Measurements from ENCODE around the gene RAD51B. TPM values are rescaled to one million over a fixed set of nuclear protein-coding genes. Genes with fewer than 3 reads are reported as not detected.

Gene RAD51B
- total and polyA plus RNA-seq, 7 donors, result 2.4 to 24.4 (median 7.1) TPM

GRCh38 chr14:68603533-68604360 is 784.2 kb downstream of the RAD51B start:
- H3K27ac ChIP-seq, result no peak overlapping the region

GRCh38 chr14:68604361-68604730 is 784.8 kb downstream of the RAD51B start:
- 98% methylated on average over 9 of the region's 9 CpGs for WGBS, 2 donors
- intact Hi-C loops (cut with DNase I), result no loop called here
- H3K9me3 ChIP-seq, result no peaks in the 10 kb centered on the region
- no peaks in the 10 kb centered on the region for H3K36me3 ChIP-seq
- peaks cover 0 to 38% (median 27%) of the 10 kb centered on the region in 4 donors for H3K4me1 ChIP-seq
- TF ChIP-seq CTCF (IDR thresholded peaks at IDR 0.05), result no peak
- TF ChIP-seq POLR2AphosphoS5 (IDR thresholded peaks at IDR 0.05), result no peak
- no peak for TF ChIP-seq POLR2A (IDR thresholded peaks at IDR 0.05)
- TF ChIP-seq EP300 (IDR thresholded peaks at IDR 0.05), result no peak
- H3K27ac ChIP-seq, result no peak overlapping the region
- no peak overlapping the region for H3K4me3 ChIP-seq
- no peak for DNase-seq
- no peaks in the 10 kb centered on the region for H3K27me3 ChIP-seq

More at GRCh38 chr14:68603533-68604360, 784.2 kb downstream of the RAD51B start:
- H3K9me3 ChIP-seq, result no peaks in the 10 kb centered on the region
- DNase-seq, result no peak
- TF ChIP-seq EP300 (IDR thresholded peaks at IDR 0.05) (no peak), POLR2AphosphoS5 (IDR thresholded peaks at IDR 0.05) (no peak), CTCF (IDR thresholded peaks at IDR 0.05) (no peak), POLR2A (IDR thresholded peaks at IDR 0.05) (no peak)
- H3K27me3 ChIP-seq, result no peaks in the 10 kb centered on the region
- WGBS, 2 donors, result 66 to 88% methylated on average over 25 of the region's 25 CpGs
- no peaks in the 10 kb centered on the region for H3K36me3 ChIP-seq
- H3K4me3 ChIP-seq, result no peak overlapping the region
- H3K4me1 ChIP-seq, result peaks cover 0 to 44% (median 31%) of the 10 kb centered on the region in 4 donors
- intact Hi-C loops (cut with DNase I), result no loop called here

- Histone ChIP-seq H3K4me1 (peaks cover 0 to 33% (median 27%) of the 10 kb centered on the region in 4 donors), H3K9me3 (no peaks in the 10 kb centered on the region), H3K27ac (no peak overlapping the region), H3K27me3 (no peaks in the 10 kb centered on the region), H3K4me3 (no peak overlapping the region), H3K36me3 (no peaks in the 10 kb centered on the region)
- 89 to 90% methylated on average over 10 of the region's 10 CpGs for WGBS, 2 donors
- TF ChIP-seq EP300 (IDR thresholded peaks at IDR 0.05) (no peak), POLR2AphosphoS5 (IDR thresholded peaks at IDR 0.05) (no peak), POLR2A (IDR thresholded peaks at IDR 0.05) (no peak), CTCF (IDR thresholded peaks at IDR 0.05) (no peak)
- intact Hi-C loops (cut with DNase I), result no loop called here
- DNase-seq, result no peak
Observed at GRCh38 chr14:68604822-68605221, 785.2 kb downstream of the RAD51B start.

GRCh38 chr14:68606176-68606575 is 786.6 kb downstream of the RAD51B start:
- peaks cover 0 to 36% (median 27%) of the 10 kb centered on the region in 4 donors for H3K4me1 ChIP-seq
- H3K27ac ChIP-seq, result peak overlapping the region in 3 of 4 donors; percentile 56 to 82 (median 82)
- no peaks in the 10 kb centered on the region for H3K27me3 ChIP-seq
- H3K36me3 ChIP-seq, result no peaks in the 10 kb centered on the region
- intact Hi-C loops (cut with DNase I), result no loop called here
- WGBS, 2 donors, result 68 to 79% methylated on average over 3 of the region's 3 CpGs
- no peak overlapping the region for H3K4me3 ChIP-seq
- TF ChIP-seq POLR2A (IDR thresholded peaks at IDR 0.05), result no peak
- TF ChIP-seq CTCF (IDR thresholded peaks at IDR 0.05), result no peak
- TF ChIP-seq POLR2AphosphoS5 (IDR thresholded peaks at IDR 0.05), result no peak
- no peak for TF ChIP-seq EP300 (IDR thresholded peaks at IDR 0.05)
- DNase-seq, result no peak
- H3K9me3 ChIP-seq, result no peaks in the 10 kb centered on the region
